Panc1 (cell line): Measurements from ENCODE around the gene MID2. TPM values are rescaled to one million over a fixed set of nuclear protein-coding genes. Genes with fewer than 3 reads are reported as not detected.

Experiments
- ATAC-seq: fragments of 200-7000 bp; cut with Tn5 transposase; 2 replicates; pipeline ENCODE4 v1.9.1; 2020; ENCODE audit warnings: mild to moderate bottlenecking, moderate library complexity
- BruUV-seq: library from RNA; stranded (reverse); fragments of 400-500 nt; replicated peaks from 2 replicates; lab custom pipeline; 2021; lab: Mats Ljungman, UMichigan
- CTCF ChIA-PET: fragments of 300-600 bp; sonication (Branson Sonifier 250); formaldehyde crosslinking; loops from one replicate; lab custom pipeline; 2022; ENCODE audit warnings: antibody characterized with exemption; lab: Charles Lee
- POLR2A ChIA-PET: fragments of 300-600 bp; sonication (Branson Sonifier 250); formaldehyde crosslinking; loops from one replicate; lab custom pipeline; 2022; ENCODE audit warnings: antibody characterized with exemption; lab: Charles Lee
- DNase-seq: peaks from one replicate; pipeline ENCODE4 v3.0.0-alpha.2; 2010; ENCODE audit warnings: low read depth, low spot score
- H3K27ac ChIP-seq: 2 replicates; pipeline ENCODE4 v1.5.1; 2011; ENCODE audit warnings: mild to moderate bottlenecking, low read length, inconsistent platforms
- H3K27me3 ChIP-seq: fragments of 200-500 bp; sonication (Bioruptor generic); 2 replicates; pipeline ENCODE4 v1.6.0; 2014; ENCODE audit warnings: low read length, inconsistent platforms; ENCODE audit not compliant: control insufficient read depth, insufficient read depth
- H3K36me3 ChIP-seq: fragments of 200-500 bp; sonication (Bioruptor generic); 2 replicates; pipeline ENCODE4 v1.5.1; 2014; ENCODE audit warnings: inconsistent platforms, mild to moderate bottlenecking, low read length, moderate library complexity; ENCODE audit not compliant: control insufficient read depth, insufficient read depth
- H3K4me1 ChIP-seq: 2 replicates; pipeline ENCODE4 v1.5.1; 2011; ENCODE audit warnings: inconsistent platforms, mild to moderate bottlenecking, low read length, moderate library complexity; ENCODE audit not compliant: control insufficient read depth, insufficient read depth
- H3K4me3 ChIP-seq, 2 experiments: 2 replicates each; pipeline ENCODE4 v1.5.1; 2011 to 2012; ENCODE audit warnings: low read depth in 2 of 2, low read length in 2 of 2, mild to moderate bottlenecking in 2 of 2, inconsistent platforms in 1 of 2, moderate library complexity in 1 of 2
- H3K9me3 ChIP-seq: fragments of 200-500 bp; sonication (Bioruptor generic); 2 replicates; pipeline ENCODE4 v1.5.1; 2014; ENCODE audit warnings: low read depth, mild to moderate bottlenecking, inconsistent platforms, low read length, moderate library complexity; ENCODE audit not compliant: control insufficient read depth, insufficient read depth
- POLR2AphosphoS5 ChIP-seq: IDR thresholded peaks from 2 replicates; pipeline ENCODE4 v1.6.1; 2012; ENCODE audit warnings: mild to moderate bottlenecking, low read depth, low read length, moderate library complexity
- SIN3A ChIP-seq: IDR thresholded peaks from 2 replicates; pipeline ENCODE4 v1.6.1; 2012; ENCODE audit warnings: low read depth, mild to moderate bottlenecking, low read length, moderate library complexity, borderline replicate concordance; ENCODE audit not compliant: insufficient read depth
- TCF7L2 ChIP-seq: IDR thresholded peaks from 2 replicates; pipeline ENCODE4 v1.6.1; 2011; ENCODE audit warnings: mild to moderate bottlenecking, low read depth, low read length, inconsistent platforms
- in situ Hi-C: cut with HindIII; loops from 2 replicates; pipeline ENCODE4 v1.10.0; 2016; ENCODE audit warnings: low sequenced_read_pairs, low pct_unique_long_range_greater_than_20kb
- intact Hi-C: fragments of 100-400 bp; cut with micrococcal nuclease; formaldehyde crosslinking; loops from one replicate; pipeline ENCODE4 v1.10.0; 2022; ENCODE audit not compliant: unreplicated experiment
- total RNA-seq: library from RNA; stranded (reverse); gene quantifications from one replicate; pipeline ENCODE4 v1.2.1, GENCODE V29; 2021; ENCODE audit not compliant: unreplicated experiment
- TF ChIP-seq, protein P1 (sequence below), 2 experiments: IDR thresholded peaks; 2 replicates each; pipeline ENCODE4 v1.6.1; 2011 to 2012; ENCODE audit warnings: low read depth in 2 of 2, control low read depth in 1 of 2, low read length in 1 of 2, mild to moderate bottlenecking in 1 of 2, moderate library complexity in 1 of 2; ENCODE audit not compliant: insufficient read depth in 1 of 2
- TF ChIP-seq, protein P2 (sequence below): fragments of 450-650 bp; IDR thresholded peaks from 2 replicates; pipeline ENCODE4 v1.5.1; 2017; ENCODE audit warnings: mild to moderate bottlenecking

MID2 gene
- total RNA-seq, 1 experiment from 2014 or later = 24.7 TPM

DNA sequence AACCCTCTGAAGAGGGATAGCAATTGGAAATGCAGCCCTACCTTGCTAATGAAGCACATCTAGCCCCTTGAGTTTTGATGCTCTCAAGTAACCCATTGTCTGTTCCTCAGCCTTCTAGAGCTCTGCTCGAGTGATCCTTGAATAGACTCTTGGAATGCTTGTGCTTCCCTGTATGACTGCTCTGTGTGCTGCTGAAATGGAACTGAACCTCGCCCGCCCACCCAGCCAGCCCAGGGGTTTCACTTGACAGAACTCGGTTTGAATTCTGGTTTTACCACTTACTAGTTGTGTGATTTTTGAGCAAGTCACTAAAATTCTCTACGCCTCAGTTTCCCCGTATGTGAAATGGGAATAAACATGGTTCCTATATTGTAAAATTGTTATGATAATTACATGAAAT is 77.1 kb downstream of the MID2 start:
- Histone ChIP-seq H3K9me3 (no peaks in the 10 kb centered on the region), H3K27ac (no peak overlapping the region), H3K4me3 (no peak overlapping the region), H3K4me1 (no peaks in the 10 kb centered on the region), H3K36me3 (no peaks in the 10 kb centered on the region), H3K27me3 (no peaks in the 10 kb centered on the region)
- DNase-seq (no peak), ATAC-seq (no peak)
- in situ Hi-C loops (no loop called here), intact Hi-C loops (no loop called here)
- no peak for TF ChIP-seq TCF7L2
- TF ChIP-seq SIN3A = no peak
- TF ChIP-seq, protein P1, sequence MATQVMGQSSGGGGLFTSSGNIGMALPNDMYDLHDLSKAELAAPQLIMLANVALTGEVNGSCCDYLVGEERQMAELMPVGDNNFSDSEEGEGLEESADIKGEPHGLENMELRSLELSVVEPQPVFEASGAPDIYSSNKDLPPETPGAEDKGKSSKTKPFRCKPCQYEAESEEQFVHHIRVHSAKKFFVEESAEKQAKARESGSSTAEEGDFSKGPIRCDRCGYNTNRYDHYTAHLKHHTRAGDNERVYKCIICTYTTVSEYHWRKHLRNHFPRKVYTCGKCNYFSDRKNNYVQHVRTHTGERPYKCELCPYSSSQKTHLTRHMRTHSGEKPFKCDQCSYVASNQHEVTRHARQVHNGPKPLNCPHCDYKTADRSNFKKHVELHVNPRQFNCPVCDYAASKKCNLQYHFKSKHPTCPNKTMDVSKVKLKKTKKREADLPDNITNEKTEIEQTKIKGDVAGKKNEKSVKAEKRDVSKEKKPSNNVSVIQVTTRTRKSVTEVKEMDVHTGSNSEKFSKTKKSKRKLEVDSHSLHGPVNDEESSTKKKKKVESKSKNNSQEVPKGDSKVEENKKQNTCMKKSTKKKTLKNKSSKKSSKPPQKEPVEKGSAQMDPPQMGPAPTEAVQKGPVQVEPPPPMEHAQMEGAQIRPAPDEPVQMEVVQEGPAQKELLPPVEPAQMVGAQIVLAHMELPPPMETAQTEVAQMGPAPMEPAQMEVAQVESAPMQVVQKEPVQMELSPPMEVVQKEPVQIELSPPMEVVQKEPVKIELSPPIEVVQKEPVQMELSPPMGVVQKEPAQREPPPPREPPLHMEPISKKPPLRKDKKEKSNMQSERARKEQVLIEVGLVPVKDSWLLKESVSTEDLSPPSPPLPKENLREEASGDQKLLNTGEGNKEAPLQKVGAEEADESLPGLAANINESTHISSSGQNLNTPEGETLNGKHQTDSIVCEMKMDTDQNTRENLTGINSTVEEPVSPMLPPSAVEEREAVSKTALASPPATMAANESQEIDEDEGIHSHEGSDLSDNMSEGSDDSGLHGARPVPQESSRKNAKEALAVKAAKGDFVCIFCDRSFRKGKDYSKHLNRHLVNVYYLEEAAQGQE (IDR thresholded peaks at IDR 0.05; ENCODE audit: insufficient read depth in 1 of 2, low read depth in 2 of 2, low read length in 1 of 2) = no peak
- TF ChIP-seq POLR2AphosphoS5 = no peak
- TF ChIP-seq, protein P2, sequence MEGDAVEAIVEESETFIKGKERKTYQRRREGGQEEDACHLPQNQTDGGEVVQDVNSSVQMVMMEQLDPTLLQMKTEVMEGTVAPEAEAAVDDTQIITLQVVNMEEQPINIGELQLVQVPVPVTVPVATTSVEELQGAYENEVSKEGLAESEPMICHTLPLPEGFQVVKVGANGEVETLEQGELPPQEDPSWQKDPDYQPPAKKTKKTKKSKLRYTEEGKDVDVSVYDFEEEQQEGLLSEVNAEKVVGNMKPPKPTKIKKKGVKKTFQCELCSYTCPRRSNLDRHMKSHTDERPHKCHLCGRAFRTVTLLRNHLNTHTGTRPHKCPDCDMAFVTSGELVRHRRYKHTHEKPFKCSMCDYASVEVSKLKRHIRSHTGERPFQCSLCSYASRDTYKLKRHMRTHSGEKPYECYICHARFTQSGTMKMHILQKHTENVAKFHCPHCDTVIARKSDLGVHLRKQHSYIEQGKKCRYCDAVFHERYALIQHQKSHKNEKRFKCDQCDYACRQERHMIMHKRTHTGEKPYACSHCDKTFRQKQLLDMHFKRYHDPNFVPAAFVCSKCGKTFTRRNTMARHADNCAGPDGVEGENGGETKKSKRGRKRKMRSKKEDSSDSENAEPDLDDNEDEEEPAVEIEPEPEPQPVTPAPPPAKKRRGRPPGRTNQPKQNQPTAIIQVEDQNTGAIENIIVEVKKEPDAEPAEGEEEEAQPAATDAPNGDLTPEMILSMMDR = no peak
- POLR2A ChIA-PET = no interaction called here
- BruUV-seq = no TSS peak
- CTCF ChIA-PET = no interaction called here

GRCh38 chrX:107905366-107905765 is 79.7 kb downstream of the MID2 start:
- ChIA-PET CTCF (interaction anchor here (0.5 kb wide), 1 partner anchor 232 kb away, joined by 3 read pairs; no protein-coding TSS in a partner anchor), POLR2A (no interaction called here)
- ATAC-seq (no peak), DNase-seq (no peak)
- Histone ChIP-seq H3K4me1 (no peaks in the 10 kb centered on the region), H3K36me3 (no peaks in the 10 kb centered on the region), H3K27ac (no peak overlapping the region), H3K9me3 (no peaks in the 10 kb centered on the region), H3K27me3 (no peaks in the 10 kb centered on the region), H3K4me3 (no peak overlapping the region)
- in situ Hi-C loops = no loop called here
- TF ChIP-seq, protein P2 = no peak
- no peak for TF ChIP-seq SIN3A
- TF ChIP-seq, protein P1 (IDR thresholded peaks at IDR 0.05; ENCODE audit: insufficient read depth in 1 of 2, low read depth in 2 of 2, low read length in 1 of 2) = no peak
- TF ChIP-seq POLR2AphosphoS5 = no peak
- TF ChIP-seq TCF7L2 = no peak
- no TSS peak for BruUV-seq
- intact Hi-C loops = no loop called here
